ENCODE measurements around the gene OR2J2. TPM values are rescaled to one million over a fixed set of nuclear protein-coding genes. Genes with fewer than 3 reads are reported as not detected.
"Not testable (repeated sequence)": the region's sequence is repeated elsewhere in the genome, so short reads cannot be mapped to it uniquely, and the experiment has no call there.

Gene OR2J2
- total RNA-seq, 1 donor from 2014 or later: not detected

DNA sequence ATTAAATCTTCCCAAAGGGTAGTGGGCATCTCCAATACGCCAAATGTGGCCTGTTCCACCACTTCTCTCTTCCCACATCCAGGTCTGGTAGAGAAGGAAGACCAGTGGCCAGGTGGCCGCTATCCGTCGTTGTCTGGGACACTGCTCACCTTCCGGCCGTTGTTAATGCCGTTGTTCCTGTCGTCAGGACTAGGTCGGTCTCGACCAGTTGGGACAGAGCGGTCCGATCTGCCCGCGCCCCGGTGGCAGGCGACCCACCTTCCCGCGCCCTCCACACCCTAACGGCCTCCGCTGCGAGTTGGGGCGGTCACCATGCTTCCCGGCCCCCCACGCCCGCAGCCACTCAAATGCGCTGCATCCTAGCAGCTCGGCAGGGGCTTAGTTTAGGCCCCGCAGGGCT lies 5.1 kb upstream of the OR2J2 start:
- H3K36me3 ChIP-seq; DNase-seq (ENCODE audit: extremely low spot score in 2 of 2); H3K27ac ChIP-seq; H3K27me3 ChIP-seq; H3K4me1 ChIP-seq; H3K9me3 ChIP-seq; intact Hi-C loops (cut with DNase I); H3K4me3 ChIP-seq: not testable (repeated sequence)

DNA sequence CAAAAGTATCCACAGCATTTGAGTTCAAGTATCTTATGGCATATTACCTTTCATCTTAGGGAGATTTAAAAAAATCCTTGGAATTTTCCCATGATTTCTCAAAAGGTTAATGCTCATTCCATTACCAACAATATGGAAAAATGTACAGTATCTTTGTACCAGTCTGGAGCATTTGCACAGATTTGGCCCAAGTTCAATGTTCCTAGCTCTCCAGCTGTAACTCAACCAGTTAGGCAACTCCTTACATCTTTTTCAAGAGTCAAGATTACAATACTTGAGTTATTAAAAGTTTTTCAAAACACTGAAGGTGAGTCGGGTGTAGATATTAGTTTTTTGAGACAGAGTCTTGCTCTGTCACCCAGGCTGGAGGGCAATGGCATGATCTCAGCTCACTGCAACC lies 1.0 kb downstream of the OR2J2 start:
- H3K4me1 ChIP-seq: no peaks in the 10 kb centered on the region
- no peak overlapping the region for H3K4me3 ChIP-seq
- no peaks in the 10 kb centered on the region for H3K9me3 ChIP-seq
- no peaks in the 10 kb centered on the region for H3K27me3 ChIP-seq
- no peak for TF ChIP-seq POLR2A (IDR thresholded peaks at IDR 0.05)
- no peak for TF ChIP-seq POLR2AphosphoS5 (IDR thresholded peaks at IDR 0.05; ENCODE audit: insufficient read depth in 1 of 2, low read depth in 1 of 2)
- TF ChIP-seq, protein P1, sequence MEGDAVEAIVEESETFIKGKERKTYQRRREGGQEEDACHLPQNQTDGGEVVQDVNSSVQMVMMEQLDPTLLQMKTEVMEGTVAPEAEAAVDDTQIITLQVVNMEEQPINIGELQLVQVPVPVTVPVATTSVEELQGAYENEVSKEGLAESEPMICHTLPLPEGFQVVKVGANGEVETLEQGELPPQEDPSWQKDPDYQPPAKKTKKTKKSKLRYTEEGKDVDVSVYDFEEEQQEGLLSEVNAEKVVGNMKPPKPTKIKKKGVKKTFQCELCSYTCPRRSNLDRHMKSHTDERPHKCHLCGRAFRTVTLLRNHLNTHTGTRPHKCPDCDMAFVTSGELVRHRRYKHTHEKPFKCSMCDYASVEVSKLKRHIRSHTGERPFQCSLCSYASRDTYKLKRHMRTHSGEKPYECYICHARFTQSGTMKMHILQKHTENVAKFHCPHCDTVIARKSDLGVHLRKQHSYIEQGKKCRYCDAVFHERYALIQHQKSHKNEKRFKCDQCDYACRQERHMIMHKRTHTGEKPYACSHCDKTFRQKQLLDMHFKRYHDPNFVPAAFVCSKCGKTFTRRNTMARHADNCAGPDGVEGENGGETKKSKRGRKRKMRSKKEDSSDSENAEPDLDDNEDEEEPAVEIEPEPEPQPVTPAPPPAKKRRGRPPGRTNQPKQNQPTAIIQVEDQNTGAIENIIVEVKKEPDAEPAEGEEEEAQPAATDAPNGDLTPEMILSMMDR (IDR thresholded peaks at IDR 0.05): no peak
- no peak overlapping the region for H3K27ac ChIP-seq
- no peaks in the 10 kb centered on the region for H3K36me3 ChIP-seq
- no peak for DNase-seq (ENCODE audit: extremely low spot score in 2 of 2)
- intact Hi-C loops (cut with DNase I): no loop called here

DNA sequence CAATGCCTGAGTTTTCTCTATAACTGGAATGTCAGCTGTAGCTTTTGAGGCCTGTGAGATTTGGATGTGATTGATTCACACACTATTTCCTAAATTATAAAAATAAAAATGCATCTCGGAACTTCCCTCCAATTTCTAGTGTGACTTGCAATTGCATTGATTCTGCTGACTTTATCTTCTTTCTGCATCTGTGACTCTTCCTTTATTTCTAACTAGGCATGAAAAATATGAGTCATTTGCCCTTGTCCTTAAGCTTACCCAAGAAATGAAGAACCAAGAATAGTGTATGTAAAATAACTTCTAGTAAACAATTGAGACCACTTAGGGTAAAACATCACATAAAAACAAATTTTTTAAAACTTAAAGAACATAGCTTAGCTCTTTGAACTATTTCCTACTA lies 12.9 kb downstream of the OR2J2 start:
- no peak for DNase-seq (ENCODE audit: extremely low spot score in 2 of 2)
- intact Hi-C loops (cut with DNase I): no loop called here
- Histone ChIP-seq H3K27ac (no peak overlapping the region), H3K36me3 (no peaks in the 10 kb centered on the region), H3K4me3 (no peak overlapping the region), H3K9me3 (no peaks in the 10 kb centered on the region), H3K4me1 (no peaks in the 10 kb centered on the region), H3K27me3 (no peaks in the 10 kb centered on the region)
- TF ChIP-seq POLR2AphosphoS5 (IDR thresholded peaks at IDR 0.05; ENCODE audit: insufficient read depth in 1 of 2, low read depth in 1 of 2) (no peak), POLR2A (IDR thresholded peaks at IDR 0.05) (no peak)
- TF ChIP-seq, protein P1 (IDR thresholded peaks at IDR 0.05): no peak

DNA sequence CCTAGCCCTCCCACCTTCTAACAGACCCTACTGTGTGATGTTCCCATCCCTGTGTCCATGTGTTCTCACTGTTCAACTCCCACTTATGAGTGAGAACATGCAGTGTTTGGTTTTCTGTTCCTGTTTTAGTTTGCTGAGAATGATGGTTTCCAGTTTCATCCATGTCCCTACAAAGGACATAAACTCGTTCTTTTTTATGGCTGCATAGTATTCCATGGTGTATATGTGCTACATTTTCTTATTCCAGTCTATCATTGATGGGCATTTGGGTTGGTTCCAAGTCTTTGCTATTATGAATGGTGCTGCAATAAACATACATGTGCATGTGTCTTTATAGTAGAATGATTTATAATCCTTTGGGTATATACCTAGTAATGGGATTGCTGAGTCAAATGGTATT lies 18.0 kb downstream of the OR2J2 start:
- not testable (repeated sequence) for DNase-seq (ENCODE audit: extremely low spot score in 2 of 2)

DNA sequence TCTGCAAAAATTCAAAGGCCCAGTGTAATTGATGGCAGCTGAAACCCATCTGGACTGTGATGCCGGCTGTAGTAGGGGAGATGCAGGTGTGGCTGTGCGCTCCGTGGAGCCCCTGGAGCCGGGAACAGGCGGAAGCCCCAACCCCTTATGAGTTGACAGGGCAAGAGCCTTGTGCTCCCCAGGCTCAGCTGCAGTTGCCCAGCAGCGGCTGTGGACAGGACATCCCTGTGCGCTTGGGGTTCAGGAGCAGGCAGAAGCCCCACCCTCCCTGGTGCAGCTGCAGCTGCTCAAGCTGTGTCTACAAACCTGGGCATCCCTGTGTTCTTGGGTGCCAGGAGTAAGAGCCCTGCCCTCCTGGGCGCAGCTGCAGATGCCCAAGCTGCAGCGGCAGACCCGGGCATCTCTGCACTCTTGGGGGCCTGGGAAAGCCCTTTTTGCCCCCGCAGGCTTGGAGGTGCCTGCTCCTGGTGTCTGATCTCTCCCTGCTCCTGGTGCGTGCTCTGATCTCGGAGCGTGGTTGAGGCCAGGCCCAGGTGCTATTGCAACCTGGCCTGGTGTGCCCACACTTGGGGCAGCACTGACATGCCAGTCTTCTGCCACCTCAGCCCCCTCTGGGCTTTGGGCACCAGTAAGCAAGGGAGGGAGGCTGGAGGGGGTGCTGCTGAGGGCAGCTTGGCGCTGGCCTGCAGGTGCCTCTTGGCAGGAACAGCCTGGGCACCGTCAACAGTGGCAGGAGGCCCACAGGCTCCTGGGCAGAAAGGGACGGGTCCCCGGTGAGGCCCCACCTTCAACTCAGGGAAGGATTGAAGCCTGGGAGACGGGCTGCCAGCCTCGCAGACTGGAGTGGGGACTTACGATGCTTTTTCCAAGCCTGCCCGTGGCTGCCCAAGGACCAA lies 30.3 kb downstream of the OR2J2 start:
- intact Hi-C loops (cut with DNase I): no loop called here
- H3K36me3 ChIP-seq: no peaks in the 10 kb centered on the region
- no peaks in the 10 kb centered on the region for H3K4me1 ChIP-seq

More for the DNA sequence above, 18.0 kb downstream of the OR2J2 start:
- H3K9me3 ChIP-seq; H3K27ac ChIP-seq; intact Hi-C loops (cut with DNase I); H3K4me1 ChIP-seq; H3K36me3 ChIP-seq; H3K27me3 ChIP-seq; H3K4me3 ChIP-seq: not testable (repeated sequence)

DNA sequence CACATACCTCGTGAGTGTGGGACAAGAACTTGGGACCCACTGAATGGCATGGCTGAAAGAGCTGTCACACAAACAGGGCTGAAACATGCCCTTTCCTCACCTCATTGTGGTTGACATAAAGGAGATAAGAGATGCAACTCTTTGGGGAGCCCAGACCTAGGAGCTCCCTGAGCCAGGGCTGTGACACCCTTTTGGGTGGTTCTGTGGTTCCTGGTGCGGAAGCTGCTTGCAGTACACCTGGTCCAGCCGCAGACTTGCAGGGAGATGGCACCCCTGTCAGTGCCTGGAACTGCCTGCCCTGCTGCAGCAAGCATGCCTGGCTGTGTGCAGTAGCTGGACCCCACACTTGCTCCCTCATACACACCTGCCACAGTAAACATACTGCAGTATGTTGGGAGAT lies 31.3 kb downstream of the OR2J2 start:
- H3K4me3 ChIP-seq: no peak overlapping the region
- H3K9me3 ChIP-seq: no peaks in the 10 kb centered on the region
- H3K4me1 ChIP-seq: no peaks in the 10 kb centered on the region
- TF ChIP-seq, protein P1 (IDR thresholded peaks at IDR 0.05): no peak
- TF ChIP-seq POLR2AphosphoS5 (IDR thresholded peaks at IDR 0.05; ENCODE audit: insufficient read depth in 1 of 2, low read depth in 1 of 2) (no peak), POLR2A (IDR thresholded peaks at IDR 0.05) (no peak)
- H3K27ac ChIP-seq: no peak overlapping the region
- no peaks in the 10 kb centered on the region for H3K36me3 ChIP-seq
- H3K27me3 ChIP-seq: no peaks in the 10 kb centered on the region
- intact Hi-C loops (cut with DNase I): no loop called here
- DNase-seq (ENCODE audit: extremely low spot score in 2 of 2): no peak

More for the DNA sequence above, 30.3 kb downstream of the OR2J2 start:
- Histone ChIP-seq H3K4me3 (no peak overlapping the region), H3K27ac (no peak overlapping the region), H3K27me3 (no peaks in the 10 kb centered on the region), H3K9me3 (no peaks in the 10 kb centered on the region)
- DNase-seq (ENCODE audit: extremely low spot score in 2 of 2): no peak
- TF ChIP-seq POLR2A (IDR thresholded peaks at IDR 0.05): no peak
- TF ChIP-seq POLR2AphosphoS5 (IDR thresholded peaks at IDR 0.05; ENCODE audit: insufficient read depth in 1 of 2, low read depth in 1 of 2): no peak
- TF ChIP-seq, protein P1 (IDR thresholded peaks at IDR 0.05): no peak
